CD4-positive, alpha-beta T cell treated with Interleukin-17A for 1 hour (primary cell): ENCODE results near the gene IL27RA.

Source experiments
- DNase-seq: peaks from one replicate; pipeline ENCODE4 v3.0.0-alpha.2; 2020

The IL27RA gene

DNA sequence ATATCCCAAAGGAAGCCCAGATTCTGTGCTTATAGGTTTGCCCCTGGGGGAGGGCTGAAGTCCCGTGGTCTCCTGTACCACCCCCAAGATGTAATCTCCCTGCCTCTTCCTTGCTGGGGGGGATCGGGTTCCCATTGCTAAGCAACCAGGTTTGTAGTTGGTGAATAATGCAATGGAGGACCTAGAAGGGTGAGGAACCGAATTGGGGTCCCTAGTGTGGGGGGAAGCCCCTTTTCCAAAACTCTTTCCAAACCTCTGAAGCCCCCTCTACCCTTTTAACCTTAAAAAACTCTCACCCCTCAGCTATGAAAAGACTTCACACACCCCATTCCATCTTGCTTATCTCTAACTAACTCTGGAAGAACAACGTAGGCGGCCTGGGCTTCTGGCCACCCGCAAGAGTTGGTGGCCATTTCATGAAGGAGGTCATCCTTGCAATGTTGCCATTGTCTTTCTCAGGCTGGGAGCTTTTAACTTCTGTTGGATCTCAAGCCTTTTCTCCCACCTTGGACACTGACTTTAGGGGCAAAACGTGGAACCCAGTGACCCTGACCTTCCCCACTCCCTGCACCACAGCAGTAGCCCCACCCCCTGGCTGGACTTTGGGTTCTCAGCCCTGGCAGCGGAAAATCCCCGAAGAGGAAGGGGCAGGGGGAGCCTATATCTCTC, 29.7 kb downstream of the IL27RA start:
- DNase-seq, result no peak

- no peak for DNase-seq
These were observed 30.4 kb downstream of the IL27RA start, which contains the start of gene PALM3 for GRCh38 chr19:14061751-14062557. PALM3 (minus strand) TSS chr19:14062076; CDS start chr19:14061980, 96 bp downstream.

- no peak for DNase-seq
These were observed 30.9 kb downstream of the IL27RA start for GRCh38 chr19:14062558-14062855.

GRCh38 chr19:14063105-14063504, 31.5 kb downstream of the IL27RA start:
- DNase-seq, result no peak

- no peak for DNase-seq
These were observed 34.6 kb downstream of the IL27RA start for GRCh38 chr19:14066134-14066533.

- DNase-seq, result no peak
These were observed 38.9 kb downstream of the IL27RA start for GRCh38 chr19:14070268-14071050.

- peak; percentile 42 for DNase-seq
These were observed 41.1 kb downstream of the IL27RA start, which contains the start of gene MISP3 for GRCh38 chr19:14072535-14073260. MISP3 (plus strand) TSS chr19:14072786; CDS start chr19:14073310, 524 bp downstream.

DNA sequence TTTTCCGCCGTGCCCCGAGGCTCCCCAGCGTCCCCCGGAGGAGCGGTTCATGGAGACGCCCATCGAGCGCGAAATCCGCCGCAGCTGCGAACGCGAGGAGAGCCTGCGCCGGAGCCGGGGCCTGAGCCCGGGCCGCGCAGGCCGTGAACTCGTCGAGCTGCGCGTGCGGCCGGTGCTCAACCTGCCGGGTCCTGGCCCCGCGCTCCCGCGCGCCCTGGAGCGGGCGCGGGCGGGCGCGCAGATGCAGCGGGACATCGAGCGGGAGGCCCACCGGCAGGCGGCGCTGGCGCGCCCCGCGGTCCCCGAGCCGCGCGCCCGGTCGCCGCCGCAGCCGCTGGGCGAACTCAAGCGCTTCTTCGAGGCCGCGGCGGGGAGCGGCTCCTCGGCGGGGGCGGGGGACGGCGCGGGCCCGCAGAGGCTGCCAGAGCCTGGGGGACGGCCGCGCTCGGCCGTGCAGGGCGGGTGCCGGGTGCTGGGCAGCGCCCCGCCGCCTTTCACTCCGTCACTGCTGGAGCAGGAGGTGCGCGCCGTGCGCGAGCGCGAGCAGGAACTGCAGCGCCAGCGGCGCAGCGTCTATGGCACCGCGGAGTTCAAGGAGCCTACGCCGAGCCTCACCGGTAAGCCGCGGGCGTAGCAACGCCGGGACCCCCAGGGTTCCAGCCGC, 41.8 kb downstream of the IL27RA start:
- DNase-seq, result peak; percentile 78

DNA sequence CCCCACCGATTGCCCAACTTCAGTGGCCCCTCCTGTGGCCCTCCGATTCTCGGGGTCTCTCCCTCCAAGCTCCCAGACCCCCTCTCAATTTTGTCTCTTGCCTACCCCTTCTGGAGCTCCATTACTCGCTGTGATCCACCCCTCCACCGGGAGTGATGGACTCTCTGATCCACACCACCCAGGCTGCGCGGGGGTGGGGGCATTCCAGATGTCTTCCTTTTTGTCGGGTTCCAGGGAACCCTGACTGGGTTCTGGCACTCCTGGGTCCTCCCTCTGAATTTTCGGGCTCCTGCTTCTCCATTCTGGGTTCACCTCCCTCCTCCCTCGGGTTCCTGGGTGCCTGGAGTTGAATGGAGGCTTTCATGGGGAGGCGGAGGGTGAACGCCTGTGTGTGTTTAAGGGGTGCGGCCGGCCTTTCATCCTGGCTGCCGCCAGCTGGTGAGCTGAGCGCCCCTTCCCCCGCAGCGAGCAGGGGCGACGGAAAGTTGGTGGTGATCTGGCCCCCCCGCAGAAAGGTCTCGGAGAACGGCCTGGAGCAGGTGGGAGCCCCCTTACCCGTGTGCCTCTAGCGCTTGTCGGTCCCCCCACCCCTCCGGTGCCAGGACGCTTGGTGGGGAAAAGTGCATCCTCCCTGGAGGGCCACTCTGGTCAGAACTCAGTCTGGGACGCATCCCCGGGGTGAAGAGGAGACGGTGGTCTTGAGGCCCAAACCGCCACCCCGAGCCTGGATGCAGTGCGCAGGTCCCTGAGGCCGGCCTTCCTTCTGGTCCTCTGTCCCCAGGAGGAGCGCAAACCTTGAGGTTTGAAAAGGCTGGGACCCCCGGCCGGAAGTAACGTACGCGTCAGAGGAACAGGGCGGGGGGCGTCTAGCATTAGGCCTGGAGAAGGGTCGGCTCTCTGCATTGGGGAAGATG, 42.6 kb downstream of the IL27RA start:
- peak; percentile 22 for DNase-seq

DNA sequence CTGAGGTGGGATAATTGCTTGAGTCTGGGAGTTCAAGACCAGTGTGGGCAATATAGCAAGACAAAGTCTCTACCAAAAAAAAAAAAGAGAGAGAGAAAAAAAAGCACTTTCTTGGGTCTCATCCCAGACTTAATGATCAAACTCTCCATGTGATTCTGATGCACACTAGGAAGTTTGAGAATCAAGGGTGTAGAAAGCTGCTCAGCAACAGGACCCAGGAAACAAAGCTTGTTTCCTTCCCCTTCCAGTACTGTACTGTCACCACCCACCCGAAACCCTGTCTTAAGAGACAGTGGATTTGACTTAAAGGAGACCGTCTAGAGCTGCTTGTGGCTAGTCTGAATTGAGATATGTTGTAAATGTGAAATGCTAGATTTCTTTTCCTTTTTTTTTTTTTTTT, 46.8 kb downstream of the IL27RA start:
- DNase-seq, result no peak

- peak; percentile 100 for DNase-seq
These were observed 49.6 kb downstream of the IL27RA start for GRCh38 chr19:14080887-14081796.

DNA sequence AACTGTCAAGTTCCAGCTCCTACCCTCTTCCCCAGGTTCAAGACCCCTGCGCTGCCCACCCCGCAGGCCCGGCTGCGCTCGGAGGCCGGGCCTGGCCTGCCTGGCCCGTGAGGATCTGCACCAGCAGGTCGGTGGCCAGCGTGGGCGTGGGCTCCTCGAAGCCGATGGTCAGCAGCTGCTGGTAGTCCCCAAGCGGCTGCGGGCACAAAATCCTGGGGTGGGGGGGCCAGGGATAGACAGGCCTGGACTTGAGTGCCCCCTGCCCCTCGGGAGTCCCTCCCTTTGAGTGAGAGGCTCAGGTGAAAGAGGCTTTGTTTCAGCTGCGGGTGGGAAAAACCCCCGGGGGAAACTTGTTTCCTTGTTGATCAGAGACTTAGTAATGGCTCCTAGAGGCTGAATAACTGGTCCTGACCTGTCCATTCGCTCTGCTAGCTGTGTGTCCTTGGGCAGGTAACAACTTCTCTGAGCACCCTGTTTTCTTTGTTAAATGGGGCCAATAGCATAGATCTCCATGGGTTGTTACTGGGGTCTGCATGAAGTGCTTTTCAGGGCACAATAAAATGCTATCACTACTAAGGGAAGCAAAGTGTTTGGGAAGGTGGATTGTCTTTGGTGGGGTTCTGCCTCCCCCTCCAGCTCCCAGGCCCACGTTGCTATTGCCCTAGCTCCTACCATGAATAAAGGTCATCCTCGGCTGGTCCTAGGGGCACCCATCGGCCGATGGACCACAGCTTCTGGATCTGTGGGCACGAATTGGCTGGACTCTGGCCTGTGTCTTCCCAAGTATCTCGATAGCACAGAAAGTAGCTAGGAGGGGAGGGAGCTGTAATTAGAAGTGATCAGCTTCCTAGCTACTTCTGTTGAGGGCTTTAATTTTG, 50.5 kb downstream of the IL27RA start:
- peak; percentile 62 for DNase-seq

- no peak for DNase-seq
These were observed 51.1 kb downstream of the IL27RA start for GRCh38 chr19:14082675-14082960.

DNA sequence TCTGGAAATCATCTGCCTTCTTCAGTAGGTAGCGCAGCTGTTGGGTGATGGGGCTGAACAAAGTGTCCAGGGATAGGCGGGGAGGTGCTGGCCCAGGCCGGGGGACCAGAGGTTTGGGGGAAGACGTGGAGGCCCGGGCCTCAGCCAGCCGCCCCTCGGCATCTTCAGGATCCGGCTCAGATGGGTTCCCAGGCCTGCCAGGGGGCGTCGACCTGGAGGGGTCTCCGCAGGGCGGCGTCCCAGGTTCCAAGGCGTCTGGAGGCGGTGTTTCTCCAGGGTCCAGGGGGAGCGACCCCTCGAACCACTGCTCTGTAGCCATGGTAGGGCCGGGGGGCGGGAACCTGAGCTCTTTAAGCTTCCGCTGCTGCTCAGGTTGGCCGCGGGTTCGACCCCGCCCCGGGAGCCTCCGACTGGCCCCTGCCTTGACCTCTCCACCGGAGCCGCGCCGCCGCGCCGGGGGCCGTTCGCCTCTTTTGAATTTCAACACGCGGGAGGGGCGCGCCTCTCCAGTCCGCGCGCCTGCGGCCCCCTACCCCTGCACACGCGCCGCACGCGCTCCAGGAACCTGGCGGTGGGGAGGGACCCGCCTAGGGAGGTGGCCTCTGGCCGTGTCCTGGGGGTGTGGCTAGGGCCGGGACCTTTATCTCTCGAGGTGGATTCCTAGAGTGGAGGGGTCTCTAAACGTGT, 53.9 kb downstream of the IL27RA start, which contains the start of gene C19orf67:
C19orf67 (minus strand) TSS at position 475 of the 687 bp plus-strand sequence; CDS start at position 319, 156 bp downstream.
- DNase-seq, result no peak

DNA sequence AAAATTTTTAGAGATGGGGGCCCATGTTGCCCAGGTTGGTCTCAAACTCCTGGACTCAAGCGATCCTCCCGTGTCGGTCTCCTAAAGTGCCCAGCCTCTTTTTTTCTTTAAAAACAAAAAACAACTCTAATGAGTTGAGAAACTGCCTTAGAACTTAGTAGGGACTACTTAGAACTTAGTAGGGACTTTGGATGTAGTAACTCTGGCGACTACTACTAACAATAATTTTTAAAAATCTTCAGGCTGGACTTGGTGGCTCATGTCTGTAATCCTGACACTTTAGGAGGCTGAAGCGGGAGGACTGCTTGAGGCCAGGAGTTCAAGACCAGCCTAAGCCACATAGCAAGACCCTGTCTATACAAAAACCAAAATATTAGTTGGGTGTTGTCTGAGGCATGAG, 54.5 kb downstream of the IL27RA start:
- DNase-seq, result no peak

DNA sequence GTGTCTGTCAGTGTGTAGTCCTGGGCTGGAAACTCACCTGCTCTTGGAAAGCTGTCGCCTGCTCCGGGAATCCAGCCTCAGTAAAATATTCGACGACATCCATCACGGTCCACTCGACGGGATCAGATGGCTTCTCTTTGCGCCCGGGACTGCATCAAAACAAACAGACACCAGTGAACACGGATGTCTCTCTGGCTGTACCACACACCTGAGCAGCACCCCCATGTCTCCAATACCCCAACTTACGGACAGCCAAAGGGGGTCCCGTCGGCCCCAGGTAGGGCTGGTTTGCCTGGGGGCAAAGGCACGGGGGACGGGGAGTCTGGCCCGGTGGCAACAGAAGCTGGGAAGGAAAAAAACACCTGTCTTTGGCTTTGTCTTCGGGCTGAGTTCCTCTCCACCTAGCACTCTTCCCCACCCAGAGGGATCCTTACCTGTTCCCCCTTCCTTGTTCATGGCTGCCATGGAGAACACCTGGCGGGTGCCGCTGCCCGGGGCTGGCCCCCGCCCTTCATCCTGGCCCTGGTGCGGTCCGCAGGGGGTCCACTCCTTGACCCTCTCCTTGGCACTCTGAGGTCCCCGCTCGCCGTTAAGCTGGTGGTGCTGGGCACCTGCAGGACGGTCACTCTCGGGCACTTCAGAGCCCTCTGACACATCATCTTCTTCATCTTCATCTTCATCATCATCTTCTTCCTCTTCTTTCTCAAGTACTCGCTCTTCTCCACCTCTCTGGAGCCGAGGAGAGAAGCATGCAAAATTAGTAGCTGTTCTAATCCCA, 57.3 kb downstream of the IL27RA start:
- no peak for DNase-seq

- peak; percentile 38 for DNase-seq
These were observed 57.8 kb downstream of the IL27RA start for GRCh38 chr19:14089412-14089661.
